Peyer's patch (tissue), 4 donors: ENCODE data around the gene LCE2D. TPM values are rescaled to one million over a fixed set of nuclear protein-coding genes. Genes with fewer than 3 reads are reported as not detected.
"Not testable (repeated sequence)": the region's sequence is repeated elsewhere in the genome, so short reads cannot be mapped to it uniquely, and the experiment has no call there.

Experiments
- DNase-seq, 3 donors: peaks; one replicate each; pipeline ENCODE4 v3.0.0-alpha.2; 2017 to 2019
- H3K27ac ChIP-seq, 4 donors: fragments of 200-600 bp; sonication (generic); one replicate each; pipeline ENCODE4 v1.5.1; 2016 to 2019
- H3K27me3 ChIP-seq, 2 donors: fragments of 200-600 bp; sonication (generic); one replicate each; pipeline ENCODE4 v1.5.1; 2019
- H3K36me3 ChIP-seq, 3 donors: fragments of 200-600 bp; sonication (generic); one replicate each; pipeline ENCODE4 v1.5.1; 2016 to 2019
- H3K4me1 ChIP-seq, 4 donors: fragments of 200-600 bp; sonication (generic); one replicate each; pipeline ENCODE4 v1.5.1; 2016 to 2019
- H3K4me3 ChIP-seq, 4 donors: fragments of 200-600 bp; sonication (generic); 1 replicate in 3 of 4; 2 replicates in 1 of 4; pipeline ENCODE4 v1.5.1; 2016 to 2019; ENCODE audit warnings: mild to moderate bottlenecking in 1 of 4
- H3K9me3 ChIP-seq, 4 donors: fragments of 200-600 bp; sonication (generic); one replicate each; pipeline ENCODE4 v1.5.1; 2016 to 2019; ENCODE audit warnings: mild to moderate bottlenecking in 1 of 4
- CTCF ChIP-seq, 6 experiments: fragments of 450-650 bp in 4 of 6; fragments of 200-600 bp in 2 of 6; sonication (generic) in 1 of 6; IDR thresholded peaks; one replicate each; pipeline ENCODE4 v1.5.1; 2017 to 2019; ENCODE audit warnings: antibody characterized with exemption in 6 of 6, mild to moderate bottlenecking in 3 of 6, moderate library complexity in 1 of 6
- POLR2A ChIP-seq, 2 donors: fragments of 450-650 bp; IDR thresholded peaks; one replicate each; pipeline ENCODE4 v1.5.1; 2017; ENCODE audit warnings: antibody characterized with exemption in 2 of 2, mild to moderate bottlenecking in 2 of 2, moderate library complexity in 2 of 2
- total RNA-seq, 4 donors: library from RNA; depleted of rRNA; stranded (reverse); fragments of >200 nt; gene quantifications; one replicate each; pipeline ENCODE4 v1.1.0, GENCODE V29; 2016

The LCE2D gene
- total RNA-seq, 4 donors from 2014 or later: not detected

GRCh38 chr1:152654110-152654509, 9.1 kb upstream of the LCE2D start:
- Histone ChIP-seq H3K27me3 (no peaks in the 10 kb centered on the region), H3K4me3 (no peak overlapping the region), H3K36me3 (no peaks in the 10 kb centered on the region), H3K9me3 (no peaks in the 10 kb centered on the region), H3K4me1 (no peaks in the 10 kb centered on the region), H3K27ac (no peak overlapping the region)
- TF ChIP-seq POLR2A (IDR thresholded peaks at IDR 0.05) (no peak), CTCF (IDR thresholded peaks at IDR 0.05) (peak; percentile 12 to 44 (median 32))
- DNase-seq: peak in 1 of 3 donors; percentile 74

GRCh38 chr1:152656459-152656858, 6.7 kb upstream of the LCE2D start:
- Histone ChIP-seq H3K4me3 (no peak overlapping the region), H3K27ac (no peak overlapping the region), H3K9me3 (no peaks in the 10 kb centered on the region), H3K4me1 (no peaks in the 10 kb centered on the region), H3K36me3 (no peaks in the 10 kb centered on the region), H3K27me3 (no peaks in the 10 kb centered on the region)
- TF ChIP-seq CTCF (IDR thresholded peaks at IDR 0.05) (no peak), POLR2A (IDR thresholded peaks at IDR 0.05) (no peak)
- DNase-seq: no peak

- H3K27me3 ChIP-seq: no peaks in the 10 kb centered on the region
Measured at GRCh38 chr1:152657677-152658076, 5.5 kb upstream of the LCE2D start.

GRCh38 chr1:152658649-152659048, 4.5 kb upstream of the LCE2D start:
- no peak for DNase-seq

More at GRCh38 chr1:152657677-152658076, 5.5 kb upstream of the LCE2D start:
- TF ChIP-seq CTCF (IDR thresholded peaks at IDR 0.05) (no peak), POLR2A (IDR thresholded peaks at IDR 0.05) (no peak)
- Histone ChIP-seq H3K36me3 (no peaks in the 10 kb centered on the region), H3K9me3 (no peaks in the 10 kb centered on the region), H3K4me1 (no peaks in the 10 kb centered on the region), H3K4me3 (no peak overlapping the region), H3K27ac (no peak overlapping the region)
- no peak for DNase-seq

GRCh38 chr1:152666171-152666570, 3.0 kb downstream of the LCE2D start:
- not testable (repeated sequence) for H3K27me3 ChIP-seq, H3K36me3 ChIP-seq, H3K9me3 ChIP-seq, H3K27ac ChIP-seq, DNase-seq, H3K4me1 ChIP-seq, H3K4me3 ChIP-seq

More at GRCh38 chr1:152658649-152659048, 4.5 kb upstream of the LCE2D start:
- no peak for TF ChIP-seq CTCF (IDR thresholded peaks at IDR 0.05)
- no peak for TF ChIP-seq POLR2A (IDR thresholded peaks at IDR 0.05)
- Histone ChIP-seq H3K27me3 (no peaks in the 10 kb centered on the region), H3K4me1 (no peaks in the 10 kb centered on the region), H3K36me3 (no peaks in the 10 kb centered on the region), H3K4me3 (no peak overlapping the region), H3K27ac (no peak overlapping the region), H3K9me3 (no peaks in the 10 kb centered on the region)

GRCh38 chr1:152667648-152668047, 4.5 kb downstream of the LCE2D start:
- no peaks in the 10 kb centered on the region for H3K36me3 ChIP-seq
- H3K4me3 ChIP-seq: no peak overlapping the region
- no peak for TF ChIP-seq POLR2A (IDR thresholded peaks at IDR 0.05)
- TF ChIP-seq CTCF (IDR thresholded peaks at IDR 0.05): no peak
- no peak for DNase-seq
- H3K27ac ChIP-seq: no peak overlapping the region
- H3K9me3 ChIP-seq: no peaks in the 10 kb centered on the region
- H3K4me1 ChIP-seq: no peaks in the 10 kb centered on the region
- no peaks in the 10 kb centered on the region for H3K27me3 ChIP-seq
